Right renal cortex interstitium (tissue), 3 donors: ENCODE results near the gene OR6X1. TPM values are rescaled to one million over a fixed set of nuclear protein-coding genes. Genes with fewer than 3 reads are reported as not detected.

Experiments
- polyA plus RNA-seq, 3 donors: library from polyadenylated mRNA; unstranded; fragments of 120-200 nt; gene quantifications; one replicate each; pipeline ENCODE4 v1.2.1, GENCODE V29; 2013; ENCODE audit not compliant: insufficient read length in 3 of 3

OR6X1 gene
- polyA plus RNA-seq, 3 donors: not detected

Other genes with a start within 250 kb of the OR6X1 start
- gene SCN3B, start 99.9 kb downstream of the OR6X1 start, polyA plus RNA-seq: 1 to 10 TPM; 1.2 to 1.6 (median 1.3) TPM
- 10 to 100 TPM; 16.6 to 18.2 (median 16.6) TPM for gene ZNF202, start 12.9 kb downstream of the OR6X1 start, polyA plus RNA-seq
- gene OR6M1, start 51.8 kb upstream of the OR6X1 start, polyA plus RNA-seq: not detected
- not detected for gene TMEM225, start 131.2 kb upstream of the OR6X1 start, polyA plus RNA-seq
- gene OR8D4, start 147.6 kb upstream of the OR6X1 start, polyA plus RNA-seq: not detected
- not detected for gene OR4D5, start 185.1 kb upstream of the OR6X1 start, polyA plus RNA-seq
- gene OR6T1, start 189.3 kb upstream of the OR6X1 start, polyA plus RNA-seq: not detected
- gene OR10S1, start 223.3 kb upstream of the OR6X1 start, polyA plus RNA-seq: not detected
- not detected for gene OR10G6, start 240.6 kb upstream of the OR6X1 start, polyA plus RNA-seq